NCI-H510A treated with DMSO at 0.1 percent for 48 hours (cell line): ENCODE results near the gene ONECUT3.

Experiments used
- DNase-seq: peaks from one replicate; lab custom pipeline; 2025; lab: John Stamatoyannopoulos, UW

Gene ONECUT3

DNA sequence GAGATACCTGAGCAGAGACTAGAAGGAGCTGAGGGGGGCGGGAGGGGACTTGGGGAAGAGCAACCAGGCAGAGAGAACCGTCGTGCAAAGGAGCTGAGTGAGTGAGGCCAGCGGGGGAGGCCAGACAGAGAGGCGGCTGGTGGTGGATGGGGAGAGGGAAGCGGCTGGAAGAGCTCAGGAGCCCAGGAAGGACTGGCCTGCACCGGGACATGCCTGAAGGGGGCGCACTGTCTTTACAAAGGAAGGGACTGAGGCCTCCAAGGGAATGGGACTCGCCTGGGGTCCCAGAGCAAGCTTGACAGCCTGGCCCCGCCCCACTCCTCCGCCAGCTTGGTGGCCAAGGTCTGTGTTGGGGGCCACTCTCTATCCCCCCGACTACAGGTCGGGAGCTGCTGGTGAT, 14.9 kb downstream of the ONECUT3 start:
- no peak for DNase-seq

DNA sequence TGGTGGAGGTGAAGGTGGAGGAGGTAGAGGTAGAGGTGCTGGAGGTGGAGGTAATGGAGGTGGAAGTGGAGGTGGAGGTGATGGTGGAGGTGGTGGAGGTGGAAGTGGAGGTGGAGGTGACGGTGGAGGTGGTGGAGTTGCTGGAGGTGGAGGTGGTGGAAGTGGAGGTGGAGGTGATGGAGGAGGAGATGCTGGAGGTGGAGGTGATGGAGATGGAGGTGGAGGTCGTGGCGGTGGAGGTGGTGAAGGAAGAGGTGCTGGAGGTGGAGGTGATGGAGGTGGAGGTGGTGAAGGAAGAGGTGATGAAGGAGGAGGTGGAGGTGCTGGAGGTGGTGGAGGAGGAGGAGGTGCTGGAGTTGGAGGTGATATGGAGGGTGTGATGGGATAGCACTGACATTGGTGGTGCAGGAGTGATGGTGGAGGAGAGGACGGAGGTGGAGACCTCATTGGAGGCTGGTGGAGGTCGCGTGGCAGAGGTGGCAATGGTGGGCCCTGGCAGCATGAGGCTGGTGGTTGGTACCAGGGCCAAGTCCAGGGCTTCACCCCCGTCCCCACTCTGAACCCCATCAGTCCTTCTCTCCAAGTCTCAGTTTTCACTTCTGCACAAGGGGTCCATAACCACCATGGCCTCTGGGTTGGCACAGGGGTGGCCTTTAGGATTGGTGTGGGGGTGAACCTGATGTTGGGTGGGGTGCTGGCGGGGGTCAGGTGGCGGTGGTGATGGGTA, 15.8 kb downstream of the ONECUT3 start:
- no peak for DNase-seq

- no peak for DNase-seq
These were observed 16.3 kb downstream of the ONECUT3 start for GRCh38 chr19:1769645-1769985.

DNA sequence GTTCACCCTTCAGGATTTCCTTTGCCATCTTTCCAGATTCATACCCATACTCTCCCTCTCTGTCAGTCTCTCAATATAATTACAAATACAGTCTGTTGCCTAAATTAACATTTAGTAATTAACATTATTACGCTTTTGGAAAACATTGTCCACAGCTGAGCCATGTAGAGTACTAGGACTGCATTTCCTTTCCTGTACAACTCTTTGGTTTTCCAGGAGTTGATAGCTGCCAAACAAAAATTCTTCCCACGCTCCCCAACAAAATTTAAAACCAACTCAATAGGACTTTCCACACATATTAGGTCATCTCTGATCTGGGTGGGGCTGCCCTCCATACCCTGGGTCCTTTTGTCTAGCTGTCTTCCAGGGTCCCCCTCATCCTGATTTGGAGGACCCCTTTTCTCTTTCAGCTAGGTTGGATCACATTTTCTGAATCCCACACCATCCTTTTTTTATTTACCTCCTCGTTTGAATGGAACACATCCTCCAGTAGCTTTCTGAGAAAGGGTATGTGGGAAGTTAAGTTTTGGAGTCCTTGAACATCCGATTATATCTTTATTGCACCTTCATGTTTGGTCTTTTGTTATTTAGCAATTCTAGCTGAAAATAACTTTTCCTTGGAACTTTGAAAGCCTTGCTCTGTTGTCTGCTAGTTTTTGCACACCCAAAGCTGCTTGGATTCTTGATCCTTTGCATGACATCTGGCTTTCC, 17.7 kb downstream of the ONECUT3 start:
- DNase-seq = no peak

DNA sequence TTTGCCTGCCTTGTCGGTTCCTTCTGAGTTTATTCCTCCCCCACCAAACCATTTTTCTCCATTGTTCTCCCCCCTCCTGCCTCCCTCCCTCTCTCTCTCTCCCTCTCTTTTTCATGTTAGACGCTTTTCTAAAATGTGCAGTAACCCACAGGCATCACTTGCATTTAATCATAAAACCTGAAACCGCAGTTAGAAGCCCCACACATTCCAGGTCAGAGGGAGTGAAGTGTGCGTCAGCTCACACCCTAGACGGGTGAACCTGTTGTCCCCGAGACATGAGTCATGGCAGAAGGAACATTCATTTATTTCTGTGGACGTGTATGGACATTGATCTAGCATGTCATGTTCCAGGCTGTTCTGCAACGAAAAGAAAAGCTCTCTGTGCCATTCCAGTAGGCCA, 19.9 kb downstream of the ONECUT3 start:
- DNase-seq = no peak

DNA sequence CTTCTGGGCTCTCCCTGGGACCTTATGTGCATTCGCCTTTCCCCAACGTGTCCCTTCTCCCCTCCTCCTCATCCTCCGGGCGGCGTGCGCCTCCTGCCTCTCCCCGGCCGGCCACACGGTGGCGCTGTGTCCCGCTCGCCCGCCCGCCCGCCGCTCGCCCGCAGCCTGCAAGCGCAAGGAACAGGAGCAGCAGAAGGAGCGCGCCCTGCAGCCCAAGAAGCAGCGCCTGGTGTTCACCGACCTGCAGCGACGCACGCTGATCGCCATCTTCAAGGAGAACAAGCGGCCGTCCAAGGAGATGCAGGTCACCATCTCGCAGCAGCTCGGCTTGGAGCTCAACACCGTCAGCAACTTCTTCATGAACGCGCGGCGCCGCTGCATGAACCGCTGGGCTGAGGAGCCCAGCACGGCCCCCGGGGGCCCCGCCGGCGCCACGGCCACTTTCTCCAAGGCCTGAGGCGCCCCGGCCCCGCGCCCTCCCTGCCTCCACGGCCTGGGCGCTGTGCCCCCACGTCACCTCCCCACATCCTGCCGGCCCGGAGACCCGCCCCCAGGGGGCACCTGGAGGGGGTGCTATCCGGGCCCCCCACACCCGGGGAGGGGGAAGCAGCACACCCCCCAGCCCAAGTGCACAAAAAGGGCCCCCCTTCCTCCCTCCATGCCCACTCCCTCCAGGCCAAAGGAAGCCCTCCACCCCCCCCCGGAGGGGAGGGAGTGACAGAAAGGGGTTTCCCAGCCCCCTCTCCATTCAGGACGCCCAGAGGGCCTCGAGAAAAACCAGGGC, 21.9 kb downstream of the ONECUT3 start:
- no peak for DNase-seq

DNA sequence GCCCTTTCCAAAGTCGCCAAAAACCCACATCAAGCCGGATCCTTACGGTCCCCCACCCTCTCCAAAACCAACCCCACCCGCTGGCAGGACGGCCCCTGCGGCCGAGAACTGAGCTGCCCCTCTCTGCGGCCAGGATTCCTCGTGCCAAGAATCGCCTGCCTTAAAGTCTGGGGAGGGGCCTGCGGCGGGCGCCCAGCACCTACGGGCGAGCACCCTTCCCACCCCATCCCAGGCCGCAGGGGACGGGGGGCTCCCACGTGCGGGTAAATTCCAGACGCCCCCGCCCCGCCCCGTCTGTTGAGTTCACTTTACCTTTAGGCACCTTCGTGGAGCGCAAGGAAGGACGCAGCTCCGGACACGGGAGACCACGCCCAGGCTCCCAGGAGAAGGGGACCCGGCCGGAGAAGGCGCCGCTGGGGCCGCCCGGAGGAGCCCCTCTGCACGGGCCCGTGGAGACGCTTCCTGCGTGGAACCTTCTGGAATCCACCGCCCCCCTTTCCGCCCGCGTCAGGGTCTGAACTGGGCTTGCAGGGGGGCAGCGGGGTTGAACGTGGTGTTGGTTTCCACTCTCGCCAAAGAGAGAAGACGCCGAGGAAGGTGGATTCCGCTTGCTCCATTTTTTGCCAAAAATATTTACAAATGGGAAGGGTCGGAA, 22.8 kb downstream of the ONECUT3 start:
- no peak for DNase-seq

DNA sequence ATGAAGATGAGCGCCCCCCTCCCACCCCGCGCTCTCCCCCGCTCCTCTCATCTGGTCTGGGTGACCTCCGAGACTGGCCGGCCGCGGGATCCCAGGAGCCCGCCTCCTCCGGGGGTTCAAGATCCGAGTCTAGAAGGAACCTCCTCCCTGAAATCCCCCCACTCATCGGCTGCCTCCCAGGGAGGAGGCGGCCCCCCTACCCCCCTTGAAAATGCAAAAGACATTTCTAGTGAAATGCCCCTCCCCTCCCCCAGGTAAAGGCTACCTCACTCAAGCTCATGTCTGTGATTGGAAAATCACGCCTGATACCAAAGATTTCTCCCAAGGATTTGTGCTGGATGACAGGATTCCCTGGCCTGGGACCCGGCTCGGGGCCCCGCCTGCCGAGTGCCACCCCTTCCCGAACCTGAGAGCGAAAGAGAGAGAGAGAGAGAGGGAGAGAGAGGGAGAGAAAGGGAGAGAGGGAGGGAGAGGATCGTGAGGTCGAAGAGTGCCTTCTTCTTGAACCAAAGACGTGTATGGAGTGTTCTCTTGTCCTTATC, 23.4 kb downstream of the ONECUT3 start:
- no peak for DNase-seq

- no peak for DNase-seq
These were observed 23.8 kb downstream of the ONECUT3 start for GRCh38 chr19:1777149-1777548.

- no peak for DNase-seq
These were observed 26.3 kb downstream of the ONECUT3 start for GRCh38 chr19:1779574-1779973.

GRCh38 chr19:1780272-1780958, 27.1 kb downstream of the ONECUT3 start:
- no peak for DNase-seq

DNA sequence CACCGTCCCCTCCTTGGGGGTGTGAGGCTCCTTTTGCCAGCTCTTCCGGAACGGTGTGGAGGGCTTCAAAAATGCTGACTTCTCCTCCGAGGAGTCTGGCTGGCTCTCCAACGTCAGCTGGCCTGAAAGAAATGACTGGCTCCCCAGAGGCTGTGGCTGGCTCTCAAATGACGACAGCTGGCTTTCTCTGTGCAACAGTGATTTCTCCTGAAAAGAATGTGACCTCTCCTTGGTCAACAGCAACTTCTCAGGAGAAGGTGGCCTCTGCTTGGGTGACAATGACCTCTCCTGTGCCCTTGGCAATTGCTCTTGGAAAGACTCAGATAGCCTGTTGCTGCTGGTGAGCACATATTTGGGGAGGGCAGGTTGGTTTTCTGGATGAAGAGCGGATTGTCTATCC, 29.2 kb downstream of the ONECUT3 start:
- no peak for DNase-seq

GRCh38 chr19:1783354-1783753, 30.0 kb downstream of the ONECUT3 start:
- no peak for DNase-seq

DNA sequence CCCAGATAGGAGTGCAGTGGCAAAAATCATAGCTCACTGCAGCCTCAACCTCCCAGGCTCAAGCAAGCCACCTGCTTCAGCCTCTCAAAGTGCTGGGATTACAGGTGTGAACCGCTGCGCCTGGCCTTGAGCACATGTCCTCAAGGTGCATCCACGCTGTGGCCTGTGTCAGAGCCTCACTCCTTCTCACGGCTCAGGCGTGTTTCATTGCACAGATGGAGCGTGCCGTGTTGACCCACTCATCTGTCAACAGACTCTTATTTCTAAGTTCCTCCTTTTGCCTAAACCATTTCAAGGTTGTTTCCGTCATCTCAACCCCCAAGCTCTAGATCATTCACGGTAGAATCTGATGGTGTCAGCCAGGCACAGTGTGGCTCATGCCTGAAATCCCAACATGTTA, 30.6 kb downstream of the ONECUT3 start:
- no peak for DNase-seq

- no peak for DNase-seq
These were observed 32.0 kb downstream of the ONECUT3 start for GRCh38 chr19:1785310-1785709.

DNA sequence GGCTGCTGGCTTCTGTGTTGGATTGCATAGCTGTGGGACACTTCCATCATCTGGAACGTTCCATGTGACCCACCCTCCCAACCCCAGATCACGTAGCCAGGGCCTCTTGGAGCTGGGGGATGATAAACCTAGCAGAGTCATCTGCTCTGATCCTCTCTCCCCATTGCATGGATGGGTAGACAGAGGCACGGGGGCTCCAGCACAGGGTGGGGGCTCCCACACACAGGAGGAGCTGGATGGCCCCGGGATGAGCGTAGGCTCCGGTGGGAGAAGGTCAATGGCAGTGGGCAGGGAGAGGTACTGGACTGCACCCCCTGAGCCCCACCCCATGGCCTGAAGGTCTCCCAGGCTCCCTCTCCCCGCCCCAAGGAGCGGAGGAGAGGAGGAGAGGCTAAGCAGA, 33.4 kb downstream of the ONECUT3 start:
- no peak for DNase-seq

DNA sequence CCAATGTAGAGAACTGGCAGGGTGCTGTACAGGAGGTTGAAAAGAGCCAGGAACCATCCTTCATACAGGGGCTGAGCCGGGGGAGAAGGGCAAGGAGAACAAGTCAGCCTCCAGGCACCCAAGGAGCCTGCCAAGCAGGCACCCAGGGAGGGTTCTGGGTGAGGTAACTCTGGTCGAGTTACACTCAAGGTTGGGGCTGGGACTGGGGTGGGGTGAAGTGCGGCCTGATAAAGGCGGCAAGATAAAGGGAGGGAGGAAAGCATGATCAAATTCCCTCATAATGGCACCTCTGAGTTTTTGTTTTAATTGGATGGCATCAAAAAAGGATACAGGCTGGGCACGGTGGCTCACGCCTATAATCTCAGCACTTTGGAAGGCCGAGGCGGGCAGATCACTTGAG, 33.8 kb downstream of the ONECUT3 start:
- DNase-seq = no peak

DNA sequence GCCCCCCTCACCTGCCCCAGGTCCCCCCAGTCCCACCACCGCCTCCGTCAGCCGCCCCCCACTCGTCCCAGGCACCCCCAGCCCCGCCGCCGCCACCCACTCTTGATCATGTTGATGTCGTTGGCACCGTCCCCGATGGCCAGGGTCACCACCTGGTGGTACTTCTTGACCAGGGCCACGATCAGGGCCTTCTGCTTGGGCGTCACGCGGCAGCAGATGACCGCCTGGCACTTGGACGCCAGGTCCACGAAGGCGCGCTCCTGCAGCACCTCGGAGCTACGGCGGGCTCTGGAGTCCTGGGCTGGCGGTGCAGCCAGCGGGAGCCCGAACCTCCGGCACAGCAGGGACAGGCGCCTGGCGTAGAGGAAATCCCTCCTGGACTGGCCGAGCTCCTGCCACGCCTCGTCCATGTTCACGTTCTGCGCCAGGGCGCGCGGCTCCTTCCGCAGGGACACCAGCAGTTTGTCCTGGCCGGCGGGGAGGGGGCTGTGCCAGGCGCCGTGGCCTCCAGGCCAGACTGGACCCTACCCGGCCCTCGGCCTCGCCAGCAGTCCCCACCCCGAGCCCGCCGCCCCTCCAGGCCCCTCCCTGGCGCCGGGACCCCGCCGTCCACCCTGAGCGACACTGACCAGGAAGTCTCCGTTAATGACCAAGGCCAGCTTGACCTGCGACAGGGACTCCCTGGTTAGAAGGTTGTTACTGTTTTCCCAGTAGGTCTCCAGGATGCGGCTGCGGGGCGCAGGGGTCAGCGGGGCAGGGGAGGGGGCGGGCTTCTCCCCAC, 36.1 kb downstream of the ONECUT3 start:
- no peak for DNase-seq

- DNase-seq = no peak
These were observed 36.9 kb downstream of the ONECUT3 start for GRCh38 chr19:1790054-1790792.

DNA sequence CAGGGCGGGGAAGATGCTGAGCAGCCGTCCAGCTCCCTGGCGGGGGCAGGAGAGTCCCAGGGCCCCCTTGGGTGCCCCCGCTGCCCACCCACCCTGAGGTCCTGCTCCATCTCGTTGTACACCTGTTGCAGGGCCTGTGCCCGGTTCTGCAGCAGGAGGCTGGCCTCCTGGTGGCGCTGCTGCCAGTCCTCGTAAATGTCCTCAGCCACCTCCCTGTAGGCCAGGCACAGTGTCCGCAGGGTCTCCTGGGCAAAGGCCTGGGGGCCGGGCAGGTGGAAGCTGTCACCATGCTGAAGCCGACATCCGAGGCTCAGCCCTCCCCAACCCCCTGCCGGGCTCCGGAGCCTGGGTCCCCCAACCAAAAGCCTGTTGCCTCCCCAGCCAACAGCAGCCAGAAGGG, 38.6 kb downstream of the ONECUT3 start:
- no peak for DNase-seq
